ENCODE measurements around the gene RBBP5. TPM values are rescaled to one million over a fixed set of nuclear protein-coding genes. Genes with fewer than 3 reads are reported as not detected.

The RBBP5 gene
- total RNA-seq, 4 donors from 2014 or later, result 4.9 to 33.7 (median 24.7) TPM

GRCh38 chr1:205111354-205111753, 10.4 kb downstream of the RBBP5 start:
- no peaks in the 10 kb centered on the region for H3K27me3 ChIP-seq
- no peaks in the 10 kb centered on the region for H3K9me3 ChIP-seq
- TF ChIP-seq POLR2A (IDR thresholded peaks at IDR 0.05) (no peak), CTCF (IDR thresholded peaks at IDR 0.05) (no peak)
- no peaks in the 10 kb centered on the region for H3K36me3 ChIP-seq
- no peak overlapping the region for H3K27ac ChIP-seq
- no peaks in the 10 kb centered on the region for H3K4me1 ChIP-seq
- intact Hi-C loops (cut with DNase I; ENCODE audit: low total_unique reads), result no loop called here
- H3K4me3 ChIP-seq, result no peak overlapping the region
- no peak for DNase-seq

DNA sequence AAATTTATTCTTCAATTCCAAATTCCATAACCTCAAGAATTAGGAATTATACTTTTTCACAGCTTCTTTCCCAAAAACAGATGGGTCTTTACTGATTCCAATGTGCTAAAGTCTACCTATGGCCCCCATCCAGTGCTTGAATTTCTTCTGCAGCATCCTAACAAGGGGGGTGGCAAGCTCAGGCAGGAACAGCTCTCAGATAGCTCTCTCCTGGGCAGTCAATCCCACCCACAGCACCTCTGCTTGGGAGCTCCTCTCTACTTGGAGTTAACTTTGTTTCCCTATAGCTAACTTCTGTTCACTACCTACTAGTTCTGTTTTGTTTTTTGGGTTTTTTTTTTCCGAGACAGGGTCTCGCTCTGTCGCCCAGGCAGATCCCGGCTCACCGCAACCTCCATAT, 12.1 kb downstream of the RBBP5 start:
- no peak overlapping the region for H3K27ac ChIP-seq
- no peak for DNase-seq
- intact Hi-C loops (cut with DNase I; ENCODE audit: low total_unique reads), result no loop called here
- TF ChIP-seq POLR2A (IDR thresholded peaks at IDR 0.05) (no peak), CTCF (IDR thresholded peaks at IDR 0.05) (no peak)
- H3K4me3 ChIP-seq, result no peak overlapping the region
- H3K4me1 ChIP-seq, result no peaks in the 10 kb centered on the region
- H3K27me3 ChIP-seq, result no peaks in the 10 kb centered on the region
- no peaks in the 10 kb centered on the region for H3K9me3 ChIP-seq
- no peaks in the 10 kb centered on the region for H3K36me3 ChIP-seq

DNA sequence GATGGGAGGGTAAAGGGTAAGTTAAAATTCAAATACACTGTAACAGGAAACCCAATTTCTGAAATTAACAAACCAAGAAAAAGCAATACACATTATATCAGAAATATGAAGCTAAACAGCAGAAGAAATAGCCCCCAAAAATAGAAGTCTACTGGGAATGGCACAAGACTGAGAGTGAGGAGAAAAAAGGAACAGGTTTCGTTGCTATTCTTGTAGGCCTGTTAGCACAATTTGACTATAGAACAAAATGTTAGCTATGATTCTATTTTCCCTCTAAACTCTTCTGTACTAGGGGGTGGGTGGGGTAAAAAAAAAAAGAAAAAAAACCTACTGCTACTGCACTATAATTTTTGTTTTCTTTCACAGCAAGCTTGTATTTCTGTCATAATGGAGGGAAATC, 12.5 kb downstream of the RBBP5 start:
- intact Hi-C loops (cut with DNase I; ENCODE audit: low total_unique reads), result no loop called here
- Histone ChIP-seq H3K36me3 (no peaks in the 10 kb centered on the region), H3K27ac (no peak overlapping the region), H3K4me1 (no peaks in the 10 kb centered on the region), H3K27me3 (no peaks in the 10 kb centered on the region), H3K4me3 (no peak overlapping the region), H3K9me3 (no peaks in the 10 kb centered on the region)
- TF ChIP-seq CTCF (IDR thresholded peaks at IDR 0.05) (no peak), POLR2A (IDR thresholded peaks at IDR 0.05) (no peak)
- DNase-seq, result no peak

DNA sequence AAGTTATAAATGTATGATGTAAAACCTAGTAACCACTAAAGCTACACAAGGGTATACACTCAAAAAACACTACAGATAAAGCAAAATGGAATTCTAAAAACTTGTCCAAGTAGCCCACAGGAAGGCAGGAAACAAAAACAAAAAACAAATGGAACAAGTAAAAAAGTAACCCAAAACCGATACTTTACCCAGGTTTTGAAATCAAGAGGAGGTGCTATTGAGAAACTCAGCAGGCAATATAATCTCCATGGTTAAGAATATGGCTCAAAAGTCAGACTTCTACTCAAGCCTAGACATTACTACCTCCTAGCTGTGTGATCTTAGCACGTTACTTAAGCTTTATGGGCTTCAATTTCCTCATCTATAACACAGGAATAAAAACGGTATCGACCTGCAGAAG, 13.3 kb downstream of the RBBP5 start:
- intact Hi-C loops (cut with DNase I; ENCODE audit: low total_unique reads), result no loop called here
- Histone ChIP-seq H3K27ac (no peak overlapping the region), H3K9me3 (no peaks in the 10 kb centered on the region), H3K36me3 (no peaks in the 10 kb centered on the region), H3K27me3 (no peaks in the 10 kb centered on the region), H3K4me3 (no peak overlapping the region), H3K4me1 (no peaks in the 10 kb centered on the region)
- TF ChIP-seq POLR2A (IDR thresholded peaks at IDR 0.05) (no peak), CTCF (IDR thresholded peaks at IDR 0.05) (no peak)
- no peak for DNase-seq

- H3K27me3 ChIP-seq, result no peaks in the 10 kb centered on the region
- no peak overlapping the region for H3K4me3 ChIP-seq
- DNase-seq, result no peak
- intact Hi-C loops (cut with DNase I; ENCODE audit: low total_unique reads), result no loop called here
- no peak overlapping the region for H3K27ac ChIP-seq
- H3K4me1 ChIP-seq, result no peaks in the 10 kb centered on the region
- TF ChIP-seq CTCF (IDR thresholded peaks at IDR 0.05) (no peak), POLR2A (IDR thresholded peaks at IDR 0.05) (no peak)
- H3K36me3 ChIP-seq, result no peaks in the 10 kb centered on the region
- no peaks in the 10 kb centered on the region for H3K9me3 ChIP-seq
These were observed 14.5 kb downstream of the RBBP5 start for GRCh38 chr1:205107327-205107726.

Data from uterus (tissue), 4 donors.